Endometrium (tissue), 2 donors: ENCODE results near the gene DCAF5.
"Not testable (repeated sequence)": the region's sequence is repeated elsewhere in the genome, so short reads cannot be mapped to it uniquely, and the experiment has no call there.

Experiments
- FAIRE-seq: peaks from 2 replicates; lab custom pipeline; 2012; peaks lifted over from hg19 to GRCh38; lab: Jason Lieb, UNC
- donor health status: control.
- donor health status: control.

DCAF5 gene

GRCh38 chr14:69096781-69097475 lies 56.0 kb downstream of the DCAF5 start:
- FAIRE-seq = no peak

GRCh38 chr14:69096246-69096645 lies 56.7 kb downstream of the DCAF5 start:
- FAIRE-seq = no peak

- no peak for FAIRE-seq
Observed at GRCh38 chr14:69094481-69094880, 58.4 kb downstream of the DCAF5 start.

- no peak for FAIRE-seq
Observed at GRCh38 chr14:69093631-69094421, 59.1 kb downstream of the DCAF5 start.

GRCh38 chr14:69092840-69093422 lies 60.0 kb downstream of the DCAF5 start:
- FAIRE-seq = no peak

GRCh38 chr14:69091695-69092094 lies 61.2 kb downstream of the DCAF5 start:
- no peak for FAIRE-seq

GRCh38 chr14:69091006-69091405 lies 61.9 kb downstream of the DCAF5 start:
- no peak for FAIRE-seq

GRCh38 chr14:69090187-69090789 lies 62.6 kb downstream of the DCAF5 start:
- no peak for FAIRE-seq

GRCh38 chr14:69089046-69089445 lies 63.9 kb downstream of the DCAF5 start:
- no peak for FAIRE-seq

GRCh38 chr14:69088586-69088985 lies 64.3 kb downstream of the DCAF5 start:
- no peak for FAIRE-seq

- no peak for FAIRE-seq
Observed at GRCh38 chr14:69087061-69087461, 65.9 kb downstream of the DCAF5 start.

GRCh38 chr14:69086537-69086936 lies 66.4 kb downstream of the DCAF5 start:
- FAIRE-seq = no peak

GRCh38 chr14:69084023-69084422 lies 68.9 kb downstream of the DCAF5 start:
- FAIRE-seq = no peak

GRCh38 chr14:69083181-69083580 lies 69.7 kb downstream of the DCAF5 start:
- FAIRE-seq = no peak

GRCh38 chr14:69081271-69081670 lies 71.6 kb downstream of the DCAF5 start:
- no peak for FAIRE-seq

GRCh38 chr14:69079747-69080146 lies 73.2 kb downstream of the DCAF5 start:
- no peak for FAIRE-seq

- FAIRE-seq = no peak
Observed at GRCh38 chr14:69079188-69079742, 73.7 kb downstream of the DCAF5 start.

GRCh38 chr14:69077841-69078240 lies 75.1 kb downstream of the DCAF5 start:
- no peak for FAIRE-seq

- FAIRE-seq = not testable (repeated sequence)
Observed at GRCh38 chr14:69077185-69077584, 75.7 kb downstream of the DCAF5 start.

GRCh38 chr14:69076341-69076740 lies 76.6 kb downstream of the DCAF5 start:
- no peak for FAIRE-seq

- FAIRE-seq = no peak
Observed at GRCh38 chr14:69073915-69074314, 79.0 kb downstream of the DCAF5 start.

- no peak for FAIRE-seq
Observed at GRCh38 chr14:69073429-69073828, 79.5 kb downstream of the DCAF5 start.

- no peak for FAIRE-seq
Observed at GRCh38 chr14:69072584-69072983, 80.3 kb downstream of the DCAF5 start.
